ENCODE data around the gene NFAT5.
"Not testable (repeated sequence)": the region's sequence is repeated elsewhere in the genome, so short reads cannot be mapped to it uniquely, and the experiment has no call there.

NFAT5 gene, protein sequence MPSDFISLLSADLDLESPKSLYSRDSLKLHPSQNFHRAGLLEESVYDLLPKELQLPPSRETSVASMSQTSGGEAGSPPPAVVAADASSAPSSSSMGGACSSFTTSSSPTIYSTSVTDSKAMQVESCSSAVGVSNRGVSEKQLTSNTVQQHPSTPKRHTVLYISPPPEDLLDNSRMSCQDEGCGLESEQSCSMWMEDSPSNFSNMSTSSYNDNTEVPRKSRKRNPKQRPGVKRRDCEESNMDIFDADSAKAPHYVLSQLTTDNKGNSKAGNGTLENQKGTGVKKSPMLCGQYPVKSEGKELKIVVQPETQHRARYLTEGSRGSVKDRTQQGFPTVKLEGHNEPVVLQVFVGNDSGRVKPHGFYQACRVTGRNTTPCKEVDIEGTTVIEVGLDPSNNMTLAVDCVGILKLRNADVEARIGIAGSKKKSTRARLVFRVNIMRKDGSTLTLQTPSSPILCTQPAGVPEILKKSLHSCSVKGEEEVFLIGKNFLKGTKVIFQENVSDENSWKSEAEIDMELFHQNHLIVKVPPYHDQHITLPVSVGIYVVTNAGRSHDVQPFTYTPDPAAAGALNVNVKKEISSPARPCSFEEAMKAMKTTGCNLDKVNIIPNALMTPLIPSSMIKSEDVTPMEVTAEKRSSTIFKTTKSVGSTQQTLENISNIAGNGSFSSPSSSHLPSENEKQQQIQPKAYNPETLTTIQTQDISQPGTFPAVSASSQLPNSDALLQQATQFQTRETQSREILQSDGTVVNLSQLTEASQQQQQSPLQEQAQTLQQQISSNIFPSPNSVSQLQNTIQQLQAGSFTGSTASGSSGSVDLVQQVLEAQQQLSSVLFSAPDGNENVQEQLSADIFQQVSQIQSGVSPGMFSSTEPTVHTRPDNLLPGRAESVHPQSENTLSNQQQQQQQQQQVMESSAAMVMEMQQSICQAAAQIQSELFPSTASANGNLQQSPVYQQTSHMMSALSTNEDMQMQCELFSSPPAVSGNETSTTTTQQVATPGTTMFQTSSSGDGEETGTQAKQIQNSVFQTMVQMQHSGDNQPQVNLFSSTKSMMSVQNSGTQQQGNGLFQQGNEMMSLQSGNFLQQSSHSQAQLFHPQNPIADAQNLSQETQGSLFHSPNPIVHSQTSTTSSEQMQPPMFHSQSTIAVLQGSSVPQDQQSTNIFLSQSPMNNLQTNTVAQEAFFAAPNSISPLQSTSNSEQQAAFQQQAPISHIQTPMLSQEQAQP (N-terminal part only)

DNA sequence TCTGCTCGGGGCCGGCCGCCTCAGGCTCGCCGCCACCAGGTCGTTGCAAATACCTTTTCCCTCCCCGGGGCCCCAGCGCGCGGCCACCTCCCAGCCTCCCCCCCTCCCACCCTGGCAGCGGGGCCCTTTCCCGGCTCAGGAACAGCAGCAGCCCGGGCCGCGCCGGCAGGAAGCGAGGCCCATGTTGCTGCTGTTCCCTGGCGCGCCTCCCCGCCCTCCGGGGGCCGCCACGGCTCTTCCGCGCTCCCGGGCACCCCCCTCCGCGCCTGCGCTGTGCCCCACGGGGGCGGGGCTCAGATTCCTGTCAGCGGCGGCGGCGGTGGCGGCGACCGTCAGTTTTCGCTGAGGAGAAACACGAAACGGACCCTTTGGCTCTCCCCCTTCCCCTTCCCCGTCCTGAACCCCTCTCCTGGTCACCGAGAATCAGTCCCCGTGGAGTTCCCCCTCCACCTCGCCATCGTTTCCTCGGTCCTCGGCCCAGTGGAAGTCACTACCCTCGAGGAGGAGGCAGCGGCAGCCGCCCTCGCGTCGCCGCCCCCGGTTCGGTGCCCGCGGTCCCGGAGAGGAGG lies at the start of gene NFAT5:
Gene NFAT5, plus strand, starts transcription at position 296 of the 569 bp plus-strand sequence. CDS start 336 bp downstream, outside the sequence.
- DNase-seq, result peak; percentile 98

DNA sequence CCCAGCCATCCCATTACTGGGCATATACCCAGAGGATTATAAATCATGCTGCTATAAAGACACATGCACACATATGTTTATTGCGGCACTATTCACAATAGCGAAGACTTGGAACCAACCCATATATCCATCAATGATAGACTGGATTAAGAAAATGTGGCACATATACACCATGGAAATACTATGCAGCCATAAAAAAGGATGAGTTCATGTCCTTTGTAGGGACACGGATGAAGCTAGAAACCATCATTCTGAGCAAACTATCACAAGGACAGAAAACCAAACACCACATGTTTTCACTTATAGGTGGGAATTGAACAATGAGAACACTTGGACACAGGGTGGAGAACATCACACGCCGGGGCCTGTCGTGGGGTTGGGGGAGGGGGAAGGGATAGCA lies 47.9 kb upstream of the NFAT5 start:
- not testable (repeated sequence) for DNase-seq

DNA sequence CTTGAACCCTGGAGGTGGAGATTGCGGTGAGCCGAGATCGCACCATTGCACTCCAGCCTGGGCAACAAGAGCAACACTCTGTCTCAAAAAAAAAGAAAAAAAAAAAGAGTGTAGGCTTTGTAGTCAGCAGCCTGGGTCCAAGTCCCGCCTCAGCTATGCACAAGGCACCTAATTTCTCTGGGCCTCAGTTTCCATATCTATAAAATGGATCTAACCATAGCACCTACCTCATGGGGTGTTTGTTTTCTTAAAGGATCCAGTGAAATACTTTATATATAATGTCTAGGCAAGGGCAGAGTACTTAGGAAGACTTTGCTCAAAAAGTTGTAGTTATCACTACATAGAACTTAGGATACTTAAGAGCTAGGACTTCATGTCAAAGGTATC lies 45.4 kb upstream of the NFAT5 start:
- no peak for DNase-seq

DNA sequence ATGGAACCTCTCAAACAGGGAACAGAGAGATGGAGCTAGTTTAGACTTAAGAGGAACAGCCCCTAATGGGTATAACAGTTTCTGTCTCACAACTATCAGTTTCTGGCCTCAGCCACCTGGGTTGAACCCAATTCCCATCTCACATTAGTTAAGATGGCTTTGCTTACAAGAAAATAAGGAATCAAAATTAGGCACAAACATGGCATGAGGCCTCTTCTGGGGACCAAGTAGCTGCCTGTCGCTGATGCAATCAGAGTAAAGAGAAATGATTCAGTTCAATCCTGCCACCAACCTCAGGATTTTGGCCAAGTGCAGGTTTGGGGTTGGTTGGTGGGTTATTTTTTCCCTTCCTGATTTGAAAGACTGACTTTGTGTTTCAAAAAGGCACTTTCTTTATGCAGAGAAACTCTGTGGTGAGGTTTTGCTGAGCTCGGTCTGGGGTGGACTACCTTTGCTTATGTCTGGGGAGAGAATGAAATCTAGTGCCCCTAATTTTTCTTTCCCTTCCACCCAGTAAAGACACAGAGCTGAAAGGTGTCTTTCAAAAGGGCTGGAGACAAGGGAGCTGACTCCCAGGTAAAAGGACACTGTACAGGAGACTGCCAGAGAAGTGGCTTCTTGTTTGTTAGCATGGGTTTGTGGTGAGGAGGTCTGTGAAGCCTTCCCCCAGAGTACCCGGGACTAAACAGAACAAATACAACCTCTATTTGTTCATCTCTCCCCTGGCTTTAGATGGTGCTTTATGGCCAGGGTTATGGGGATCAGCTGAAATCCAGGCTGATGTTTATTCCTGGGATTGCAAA lies 44.8 kb upstream of the NFAT5 start:
- no peak for DNase-seq

DNA sequence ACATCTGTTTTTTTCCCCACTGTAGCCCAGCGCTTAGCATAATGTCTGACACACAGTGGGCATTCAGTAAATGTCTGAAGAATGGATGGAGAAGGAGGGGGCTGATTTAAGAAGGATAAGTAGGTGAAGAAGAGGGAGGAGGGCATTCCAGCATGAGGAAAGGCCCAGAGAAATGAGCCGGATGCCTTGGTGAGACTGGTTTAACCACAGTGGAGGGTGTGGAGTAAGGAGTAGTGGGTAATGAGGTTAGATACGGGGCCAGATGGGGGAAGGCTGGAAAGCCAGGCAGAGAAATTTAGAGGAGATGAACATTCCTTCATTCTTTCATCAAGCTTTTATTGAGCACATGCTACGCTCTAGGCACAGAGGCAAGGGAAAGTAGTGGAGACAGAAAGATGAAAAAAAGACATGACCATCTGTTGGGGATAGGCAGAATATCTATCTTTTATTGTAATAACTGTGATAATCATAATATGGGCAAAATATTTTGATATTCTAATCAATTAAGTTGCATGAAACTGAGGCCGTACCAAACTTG lies 43.7 kb upstream of the NFAT5 start:
- no peak for DNase-seq

DNA sequence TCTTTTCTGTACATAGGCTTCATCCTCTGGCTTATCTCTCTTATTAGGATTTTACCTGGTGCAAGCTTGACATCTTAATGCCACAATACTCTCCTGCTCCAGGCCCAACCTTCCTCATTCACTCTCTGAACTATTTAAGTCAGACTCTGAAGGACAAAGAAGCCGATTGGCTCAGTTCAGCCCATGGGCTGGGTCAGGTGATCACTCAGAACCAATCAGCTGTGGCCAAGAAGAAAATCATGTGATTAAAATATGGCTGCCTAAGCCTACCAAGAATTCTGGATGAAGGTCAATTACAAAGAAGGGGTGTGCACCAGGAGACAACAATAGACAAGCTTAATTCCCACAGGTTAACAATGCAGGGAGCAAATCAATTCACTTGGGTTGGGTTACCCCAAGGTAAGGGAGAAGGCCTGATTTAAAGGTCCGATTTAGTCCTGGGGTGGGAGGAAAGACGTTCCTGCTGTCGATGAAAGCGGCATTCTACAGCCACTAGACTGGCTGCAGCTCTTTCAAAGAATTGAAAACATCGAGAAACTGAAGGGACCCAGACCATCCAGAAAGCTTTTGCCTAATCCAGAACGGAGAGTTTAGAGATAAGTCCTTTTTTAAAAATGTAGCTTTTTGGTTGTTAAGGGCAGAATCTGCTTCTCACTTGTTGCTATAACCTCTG lies 42.9 kb upstream of the NFAT5 start:
- no peak for DNase-seq

DNA sequence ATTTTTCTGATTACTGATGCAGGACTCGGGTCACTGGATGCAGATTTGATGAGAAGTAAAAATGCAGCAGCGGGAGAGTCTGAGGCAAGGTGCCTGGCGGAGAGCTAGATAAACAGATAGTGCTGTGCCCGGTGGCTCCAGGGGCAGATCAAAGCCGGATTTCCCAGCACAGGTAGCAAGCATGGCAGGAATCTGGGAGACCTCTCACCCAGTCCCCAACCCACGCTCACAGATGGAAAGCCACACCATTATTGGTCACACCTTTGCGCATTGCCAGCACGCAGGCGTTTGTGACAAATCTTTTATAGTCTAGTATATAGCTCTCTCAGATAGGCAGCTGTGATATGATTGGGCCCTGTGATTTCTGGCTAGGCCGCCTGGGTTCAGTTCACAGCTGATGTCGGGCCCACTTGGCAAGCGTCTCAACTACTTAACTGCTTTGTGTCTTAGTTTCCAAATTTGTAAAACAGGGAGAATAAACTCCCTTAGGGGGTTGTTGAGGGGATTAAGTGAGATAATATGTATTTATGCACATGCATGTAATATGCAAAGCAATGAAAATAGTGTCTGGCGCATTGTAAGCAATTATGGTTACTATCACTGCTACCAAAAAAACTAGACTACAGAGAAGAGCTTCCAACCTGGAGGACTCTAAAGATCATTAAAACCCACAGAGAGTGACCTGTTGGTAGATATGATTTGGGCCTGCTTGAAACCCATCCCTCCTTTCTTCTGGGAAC lies 42.0 kb upstream of the NFAT5 start:
- DNase-seq, result no peak

DNA sequence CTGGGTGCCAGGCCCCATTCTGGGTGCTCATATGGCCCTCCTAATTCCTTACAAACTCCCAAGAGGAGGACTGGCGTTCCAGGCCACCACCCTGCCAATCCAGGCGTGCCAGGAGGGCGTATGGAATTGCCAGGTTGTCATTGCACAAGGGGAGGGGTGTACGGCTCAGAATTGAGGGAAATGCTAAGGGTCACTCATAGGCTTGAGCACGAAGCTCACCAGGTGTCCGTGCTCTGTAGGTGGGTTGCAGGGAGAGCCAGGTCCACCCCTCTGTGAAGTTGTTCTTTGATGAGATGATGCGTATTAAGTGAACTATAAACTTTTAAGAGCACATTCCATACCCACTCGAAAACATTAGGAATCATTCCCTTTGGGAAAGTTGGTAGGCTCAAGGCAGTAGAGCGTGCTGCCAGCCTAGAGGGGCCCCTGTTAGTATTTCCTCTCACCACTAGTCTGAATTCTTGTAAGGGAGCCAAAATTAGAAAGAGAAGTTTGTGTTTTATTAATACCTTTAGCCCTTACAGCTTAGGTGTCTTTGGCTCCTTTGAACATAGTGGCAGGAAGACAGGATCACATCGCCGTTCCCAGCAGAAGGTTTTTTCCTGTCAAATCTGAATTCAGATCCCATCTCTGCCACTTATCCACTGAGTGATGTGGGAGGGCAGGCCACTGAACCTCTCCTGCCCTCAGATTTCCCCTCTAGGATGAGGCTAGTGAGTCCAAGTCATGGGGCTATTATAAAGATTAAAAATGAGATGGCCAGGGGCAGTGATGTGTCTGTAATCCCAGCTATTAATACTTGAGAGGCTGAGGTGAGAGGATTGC lies 38.7 kb upstream of the NFAT5 start:
- DNase-seq, result no peak

DNA sequence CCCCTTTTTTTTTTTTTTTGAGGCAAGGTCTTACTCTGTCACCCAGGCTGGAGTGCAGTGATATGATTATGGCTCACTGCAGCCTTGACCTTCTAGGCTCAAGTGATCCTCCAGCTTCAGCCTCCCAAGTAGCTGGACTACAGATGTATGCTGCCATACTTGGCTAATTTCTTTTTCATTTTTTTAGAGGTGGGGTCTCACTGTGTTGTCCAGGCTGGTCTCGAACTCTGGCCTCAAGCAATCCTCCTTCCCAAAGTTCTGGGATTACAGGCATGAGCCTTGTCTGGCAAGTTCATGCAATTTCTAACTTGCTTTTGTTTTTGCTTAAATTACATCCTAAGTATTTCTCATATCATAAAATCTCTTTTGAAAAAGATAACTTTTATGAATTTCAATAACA lies 33.8 kb upstream of the NFAT5 start:
- no peak for DNase-seq

DNA sequence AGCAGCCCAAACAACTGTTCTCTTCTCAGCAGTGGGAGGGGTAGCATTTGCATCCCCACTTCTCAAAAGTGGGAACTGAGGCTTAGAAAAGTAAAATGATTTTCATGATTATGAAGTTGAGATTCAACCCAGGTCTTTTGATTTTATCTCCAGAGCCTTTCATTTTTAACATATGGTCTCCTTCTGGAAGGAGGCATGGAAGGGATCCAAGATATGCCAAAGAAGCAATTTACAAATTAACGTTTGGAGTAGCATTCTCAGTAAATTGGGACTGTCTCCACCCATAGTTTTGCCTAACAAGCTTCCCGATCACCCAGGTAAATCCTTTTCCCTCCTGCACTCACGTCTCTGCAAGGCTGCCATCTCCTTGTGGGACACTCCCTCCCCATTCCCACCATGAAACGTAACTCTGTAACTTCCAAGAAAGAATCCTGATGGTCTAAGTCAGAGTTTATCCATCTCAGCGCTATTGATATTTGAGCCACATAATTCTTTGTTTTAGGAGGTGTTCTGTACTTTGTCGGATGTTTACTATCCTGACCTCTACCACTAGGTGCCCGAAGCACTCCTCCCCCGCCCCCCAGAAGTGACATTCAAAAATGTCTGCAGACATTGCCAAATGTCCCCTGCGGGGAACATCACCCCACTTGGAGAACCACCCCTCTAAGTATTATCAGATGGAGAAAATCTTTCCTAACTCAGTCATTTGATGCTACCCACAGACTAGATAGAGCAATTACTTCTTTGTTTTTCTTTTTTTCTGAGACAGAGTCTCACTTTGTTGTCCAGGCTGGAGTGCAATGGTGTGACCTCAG lies 32.9 kb upstream of the NFAT5 start:
- DNase-seq, result no peak

DNA sequence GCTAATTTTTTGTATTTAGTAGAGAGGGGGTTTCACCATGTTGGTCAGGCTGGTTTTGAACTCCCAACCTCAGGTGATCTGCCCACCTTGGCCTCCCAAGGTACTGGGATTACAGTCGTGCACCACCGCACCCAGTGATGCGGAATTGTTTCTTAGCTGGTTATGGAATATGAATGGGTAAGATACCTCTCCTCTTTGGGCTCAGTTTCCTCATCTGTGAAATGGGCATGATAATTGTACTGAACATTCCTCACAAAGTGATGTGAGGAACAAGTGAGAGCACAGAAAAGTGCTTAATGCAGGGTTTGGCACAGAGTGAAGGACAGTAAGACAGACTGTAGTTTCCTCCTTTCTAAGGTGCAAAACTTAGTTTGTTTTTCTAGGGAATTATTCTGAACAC lies 31.0 kb upstream of the NFAT5 start:
- no peak for DNase-seq

DNA sequence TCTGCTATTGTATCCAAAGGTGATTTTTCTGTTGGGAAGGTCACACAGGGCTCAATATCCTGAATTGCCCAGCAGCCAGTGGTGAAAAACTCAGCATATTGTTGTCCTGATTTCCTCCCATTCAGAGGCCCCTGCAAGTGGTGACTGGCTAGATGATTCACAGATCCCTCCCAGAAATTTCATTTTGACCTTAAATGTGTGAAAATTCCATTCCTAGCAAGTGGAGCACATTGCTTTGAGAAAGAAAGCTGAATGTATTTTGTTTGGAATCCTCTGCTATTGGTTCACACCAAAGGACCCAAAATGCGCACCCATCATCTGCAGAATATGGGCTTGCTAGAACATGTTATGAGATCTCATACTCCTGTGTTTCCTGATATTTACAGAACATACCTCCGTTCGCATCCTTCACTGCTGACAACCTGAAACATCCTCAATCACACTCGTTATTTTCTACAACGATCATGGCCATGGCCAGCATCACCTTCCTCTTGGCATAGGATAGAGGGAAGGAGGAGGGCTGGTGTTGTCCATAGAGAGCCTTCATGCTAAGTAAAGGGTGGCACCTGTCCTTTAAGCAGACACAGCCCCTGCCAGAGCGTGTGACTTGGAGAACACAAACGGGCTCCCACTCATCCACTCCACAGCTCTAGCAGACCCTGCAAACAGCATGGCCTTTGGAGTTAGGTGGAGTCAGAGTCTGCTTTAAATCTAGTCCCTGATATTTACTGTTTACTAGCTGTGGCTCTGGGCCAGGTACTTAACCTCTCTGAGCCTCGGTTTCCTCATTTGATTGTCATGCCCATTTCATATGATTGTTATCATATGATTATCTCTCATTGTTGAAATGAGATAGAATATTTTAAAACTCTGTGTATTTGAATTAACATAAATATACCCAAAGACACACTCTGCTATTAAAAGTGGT lies 30.4 kb upstream of the NFAT5 start:
- no peak for DNase-seq

DNA sequence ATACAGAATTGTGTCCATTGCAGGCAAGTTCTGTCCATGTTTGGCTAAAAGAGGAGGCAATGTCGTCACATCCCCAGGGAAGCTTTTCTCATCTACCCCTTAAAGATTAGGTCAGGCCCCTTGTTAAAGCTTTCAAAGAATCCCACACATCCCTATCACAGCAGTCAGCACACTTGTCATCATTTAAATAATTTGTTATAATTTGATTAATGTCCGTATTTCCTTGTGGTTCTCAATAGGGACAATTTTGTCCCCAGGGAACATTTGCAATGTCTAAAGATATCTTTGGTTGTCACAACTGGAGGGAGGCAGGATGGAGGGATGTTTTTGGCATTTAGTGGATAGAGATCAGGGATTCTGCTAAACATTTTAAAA lies 28.1 kb upstream of the NFAT5 start:
- no peak for DNase-seq

DNA sequence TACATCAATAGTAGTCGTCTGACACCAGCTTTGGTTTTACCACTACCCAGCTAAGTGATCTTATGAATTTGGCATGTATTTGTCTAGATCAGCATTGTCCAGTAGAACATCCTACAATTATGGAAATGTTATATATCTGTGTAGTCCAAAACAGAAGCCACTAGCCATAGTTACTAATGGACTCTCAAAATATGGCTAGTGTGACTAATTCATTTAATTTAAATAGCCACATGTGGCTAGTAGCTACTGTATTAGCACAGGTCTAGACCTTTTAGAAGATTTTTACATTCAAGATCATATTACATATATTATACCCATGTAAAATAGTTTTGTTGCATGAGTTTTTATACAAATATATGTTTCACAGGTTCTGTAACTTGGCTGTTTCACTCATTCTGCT lies 27.0 kb upstream of the NFAT5 start:
- DNase-seq, result no peak

DNA sequence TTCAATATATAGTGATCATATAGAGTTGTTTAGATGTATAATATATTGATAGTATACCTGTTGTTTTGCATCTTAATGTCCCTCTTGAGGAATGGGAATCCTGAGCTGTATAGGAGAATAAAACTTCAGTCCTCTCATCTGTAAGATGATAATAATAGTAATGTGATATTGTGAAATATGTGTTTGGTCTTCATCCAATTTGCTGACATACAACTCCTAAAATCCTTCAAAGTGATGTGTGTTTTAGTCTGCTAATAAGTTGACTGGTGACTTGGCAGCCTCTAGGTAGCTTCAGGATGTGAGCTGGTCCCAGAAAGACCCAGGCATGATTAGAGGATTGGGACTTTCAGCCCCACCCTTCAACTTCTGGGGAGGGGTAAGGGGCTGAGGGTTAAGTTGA lies 22.8 kb upstream of the NFAT5 start:
- DNase-seq, result no peak

DNA sequence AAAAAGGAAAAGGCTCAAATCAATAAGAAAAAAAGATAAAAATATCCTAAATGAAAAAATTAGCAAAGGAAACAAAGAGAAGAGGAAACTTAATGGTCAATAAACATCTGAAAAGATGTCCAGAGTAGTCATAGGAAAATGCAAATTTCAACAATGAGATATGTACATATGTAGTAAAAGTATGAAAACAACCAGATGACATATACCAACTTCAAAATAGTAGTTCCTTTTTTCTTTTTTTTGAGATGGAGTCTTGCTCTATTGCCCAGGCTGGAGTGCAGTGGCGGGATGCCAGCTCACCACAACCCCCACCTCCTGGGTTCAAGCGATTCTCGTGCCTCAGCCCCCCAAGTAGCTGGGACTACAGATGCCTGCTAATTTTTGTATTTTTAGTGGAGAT lies 21.7 kb upstream of the NFAT5 start:
- DNase-seq, result no peak

DNA sequence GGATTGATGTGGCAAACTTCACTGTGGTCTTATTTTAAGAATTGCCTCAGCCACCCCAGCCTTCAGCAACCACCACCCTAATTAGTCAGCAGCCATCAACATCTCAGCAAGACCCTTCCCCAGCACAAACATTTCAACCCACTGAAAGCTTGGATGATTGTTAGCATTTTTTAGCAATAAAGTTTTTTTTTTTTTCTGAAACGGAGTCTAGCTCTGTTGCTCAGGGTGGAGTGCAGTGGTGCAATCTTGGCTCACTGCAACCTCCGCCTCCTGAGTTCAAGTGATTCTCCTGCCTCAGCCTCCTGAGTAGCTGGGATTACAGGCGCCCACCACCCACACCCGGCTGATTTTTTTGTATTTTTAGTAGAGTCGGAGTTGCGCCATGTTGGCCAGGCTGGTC lies 19.1 kb upstream of the NFAT5 start:
- DNase-seq, result not testable (repeated sequence)

DNA sequence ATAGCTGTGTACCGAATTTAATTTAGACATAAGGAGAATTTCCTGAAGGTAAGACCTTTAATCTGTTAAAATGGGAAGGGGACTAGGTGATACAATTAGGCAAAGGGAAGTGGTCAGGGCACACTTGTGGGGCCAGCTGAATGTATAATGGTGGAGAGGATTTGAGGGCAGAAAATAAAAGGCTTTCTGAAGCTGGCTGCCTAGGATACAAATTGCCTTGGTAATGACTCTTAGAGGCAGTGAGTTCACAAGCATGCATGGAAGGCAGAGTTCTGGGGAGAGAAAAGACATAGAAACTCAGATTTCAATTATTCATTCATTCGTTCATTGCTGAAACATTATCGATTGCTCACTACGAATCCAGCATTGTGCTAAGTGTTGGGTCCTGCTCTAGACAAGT lies 12.4 kb upstream of the NFAT5 start:
- no peak for DNase-seq
